Activated naive CD4-positive, alpha-beta T cell treated with anti-CD3 and anti-CD28 coated beads for 36 hours (primary cell): ENCODE measurements around the gene IGSF8. TPM values are rescaled to one million over a fixed set of nuclear protein-coding genes. Genes with fewer than 3 reads are reported as not detected.

Source experiments
- CTCF ChIA-PET: fragments of 350-600 bp; sonication (Branson Sonifier 250); formaldehyde crosslinking; loops from one replicate; lab custom pipeline; 2021; ENCODE audit warnings: antibody characterized with exemption; lab: Charles Lee
- DNase-seq: peaks from one replicate; pipeline ENCODE4 v3.0.0-alpha.2; 2020
- H3K27ac Mint-ChIP-seq: one replicate; pipeline ENCODE4 v1.8.0; 2021; ENCODE audit warnings: mild to moderate bottlenecking, mixed read lengths
- H3K27me3 Mint-ChIP-seq: one replicate; pipeline ENCODE4 v1.8.0; 2021; ENCODE audit warnings: low read depth, mixed read lengths
- H3K36me3 Mint-ChIP-seq: one replicate; pipeline ENCODE4 v1.8.0; 2021; ENCODE audit warnings: low read depth, mixed read lengths
- H3K4me1 Mint-ChIP-seq: one replicate; pipeline ENCODE4 v1.8.0; 2021; ENCODE audit warnings: low read depth, mixed read lengths
- H3K4me3 Mint-ChIP-seq: one replicate; pipeline ENCODE4 v1.8.0; 2021; ENCODE audit warnings: mild to moderate bottlenecking, moderate library complexity, mixed read lengths
- H3K9me3 Mint-ChIP-seq: one replicate; pipeline ENCODE4 v1.8.0; 2021; ENCODE audit warnings: mixed read lengths
- intact Hi-C: fragments of 100-400 bp; cut with micrococcal nuclease; formaldehyde crosslinking; loops from one replicate; pipeline ENCODE4 v1.15.1; 2023
- total RNA-seq, 2 experiments: library from RNA; stranded (reverse); gene quantifications; one replicate each; pipeline ENCODE4 v1.2.3, GENCODE V29; 2021

IGSF8 gene
- total RNA-seq, 2 experiments from 2014 or later: 22.2 to 24.7 TPM

DNA sequence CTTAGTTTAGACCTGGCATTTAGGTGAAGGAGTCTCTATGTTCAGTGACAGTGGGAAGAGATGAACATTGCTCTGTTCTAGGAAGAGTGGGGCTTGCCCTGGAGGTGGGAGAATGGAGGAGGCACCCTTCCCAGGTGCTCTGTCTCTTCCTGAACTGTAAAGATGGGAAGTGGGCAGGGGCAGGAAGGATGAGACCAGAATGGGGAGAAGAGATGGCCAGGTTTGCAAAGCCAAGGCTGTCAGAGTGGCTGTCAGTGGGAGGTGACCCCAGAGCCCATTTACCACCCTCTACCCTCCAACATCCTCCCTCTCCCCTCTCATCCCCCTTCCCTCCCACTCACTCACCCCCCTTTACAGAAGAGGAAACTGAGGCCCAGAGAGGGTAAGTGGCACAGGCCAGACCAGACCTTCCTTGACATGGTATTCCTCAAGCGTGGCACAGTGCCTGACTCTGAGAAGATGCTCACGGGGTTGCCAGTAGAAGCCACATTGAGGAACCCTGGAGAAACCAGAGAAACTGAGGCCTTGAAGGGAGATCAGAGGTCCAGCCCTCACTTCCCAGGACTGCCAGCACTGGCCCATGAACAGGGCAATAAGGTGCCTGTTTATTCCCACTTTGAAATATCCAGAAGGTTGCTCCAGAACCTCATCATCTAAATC, 1.4 kb upstream of the IGSF8 start:
- intact Hi-C loops: loop anchor here (2.0 to 5.0 kb wide), 2 partner anchors 507 to 1088 kb away; no protein-coding TSS in a partner anchor
- no peaks in the 10 kb centered on the region for H3K9me3 Mint-ChIP-seq
- H3K27ac Mint-ChIP-seq: peak overlapping the region; percentile 81
- no peak for DNase-seq
- no peaks in the 10 kb centered on the region for H3K36me3 Mint-ChIP-seq
- no peaks in the 10 kb centered on the region for H3K27me3 Mint-ChIP-seq
- CTCF ChIA-PET: interaction anchor here (0.9 to 7.1 kb wide), 7 partner anchors 14 to 277 kb away, joined by 5 to 87 read pairs (median 17); no protein-coding TSS in a partner anchor
- H3K4me1 Mint-ChIP-seq: peaks cover 47% of the 10 kb centered on the region
- no peak overlapping the region for H3K4me3 Mint-ChIP-seq

DNA sequence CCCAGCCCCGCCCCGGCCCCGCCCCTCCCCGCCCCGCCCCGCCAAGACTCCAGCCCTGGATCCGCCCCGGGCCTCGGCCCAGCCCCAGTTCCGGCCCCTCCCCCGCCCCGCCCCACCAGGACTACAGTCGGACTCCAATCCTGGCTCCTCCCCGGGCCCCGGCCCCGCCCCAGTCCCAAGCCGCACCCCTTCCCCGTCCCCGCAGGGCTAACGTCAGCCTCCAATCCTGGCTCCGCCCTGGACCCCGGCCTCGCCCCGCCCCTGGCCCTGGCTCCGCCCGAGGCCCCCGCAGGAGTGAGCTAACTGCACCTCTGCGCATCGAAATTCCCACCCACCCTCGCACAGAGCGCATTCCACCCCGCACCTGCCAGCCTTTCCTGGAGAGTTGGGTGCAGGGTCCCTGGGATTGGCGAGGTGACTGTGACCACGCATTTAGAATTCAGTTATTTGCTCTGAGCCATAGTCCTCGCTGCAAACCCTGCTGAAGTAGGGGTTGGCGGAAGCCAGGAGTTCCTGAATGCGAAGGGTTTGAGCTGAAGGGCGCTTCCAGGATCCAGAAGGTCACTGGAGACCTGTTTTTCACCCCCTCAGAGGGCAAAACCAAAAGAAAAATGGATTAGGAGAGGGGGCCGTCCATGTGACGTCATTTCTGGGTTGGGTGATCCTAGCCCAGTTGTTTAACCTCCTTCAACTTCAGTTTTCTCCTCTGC, 588 bp upstream of the IGSF8 start:
- Mint-ChIP-seq H3K4me3 (peak overlapping the region; percentile 75), H3K36me3 (no peaks in the 10 kb centered on the region), H3K27ac (peak overlapping the region; percentile 81), H3K9me3 (no peaks in the 10 kb centered on the region), H3K4me1 (peaks cover 50% of the 10 kb centered on the region), H3K27me3 (no peaks in the 10 kb centered on the region)
- peak; percentile 99 for DNase-seq
- intact Hi-C loops: loop anchor here (1.0 to 5.0 kb wide), 7 partner anchors 14 to 1087 kb away; partner anchors contain the start of genes COPA, NCSTN, PEX19 and PIGM
- CTCF ChIA-PET: interaction anchor here (1.2 to 4.5 kb wide), 5 partner anchors 9 to 317 kb away, joined by 3 to 88 read pairs (median 3); no protein-coding TSS in a partner anchor

DNA sequence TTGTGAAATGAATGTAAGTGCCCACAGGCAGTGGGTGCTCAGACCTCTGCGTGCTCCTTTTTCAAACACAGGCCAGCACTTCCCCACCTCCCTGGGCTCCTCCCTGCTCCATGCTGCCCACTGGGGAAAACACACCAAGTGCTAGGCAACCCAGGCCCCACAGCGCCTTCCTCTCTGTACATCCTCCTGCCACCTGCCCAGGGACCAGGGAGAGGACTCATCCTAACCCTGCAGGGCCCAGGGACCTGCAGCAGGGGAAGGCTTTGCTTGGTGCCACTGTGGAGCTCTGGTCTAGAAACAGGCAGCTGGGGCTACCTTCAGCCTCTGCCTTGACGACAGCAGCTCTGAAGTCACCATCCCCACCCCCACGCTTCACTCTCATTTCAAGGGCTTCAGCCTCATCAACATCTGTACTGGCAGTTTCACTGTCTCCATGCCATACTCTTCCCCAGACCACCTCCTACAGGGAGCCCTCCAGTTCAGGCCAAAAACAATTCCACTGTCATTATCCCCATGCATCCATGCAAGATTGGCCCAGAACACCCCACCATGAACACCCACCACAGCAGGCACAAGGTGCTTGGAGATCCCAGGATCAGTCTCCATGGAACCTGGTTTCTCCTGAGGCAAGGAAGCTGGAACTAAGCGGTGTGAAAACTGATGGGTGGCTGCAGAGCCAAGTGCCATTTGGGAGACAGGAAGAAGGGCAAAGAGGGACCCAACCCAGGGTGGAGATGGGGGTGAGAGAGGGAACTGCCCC, 1.1 kb downstream of the IGSF8 start:
- Mint-ChIP-seq H3K36me3 (no peaks in the 10 kb centered on the region), H3K4me3 (peak overlapping the region; percentile 77), H3K9me3 (no peaks in the 10 kb centered on the region), H3K4me1 (peaks cover 60% of the 10 kb centered on the region), H3K27ac (peak overlapping the region; percentile 80), H3K27me3 (no peaks in the 10 kb centered on the region)
- CTCF ChIA-PET: interaction anchor here (0.6 to 4.8 kb wide), 15 partner anchors 7 to 319 kb away, joined by 3 to 88 read pairs (median 3); no protein-coding TSS in a partner anchor
- intact Hi-C loops: loop anchor here (5.0 kb wide), 1 partner anchor 1085 kb away; no protein-coding TSS in a partner anchor
- DNase-seq: peak; percentile 71

DNA sequence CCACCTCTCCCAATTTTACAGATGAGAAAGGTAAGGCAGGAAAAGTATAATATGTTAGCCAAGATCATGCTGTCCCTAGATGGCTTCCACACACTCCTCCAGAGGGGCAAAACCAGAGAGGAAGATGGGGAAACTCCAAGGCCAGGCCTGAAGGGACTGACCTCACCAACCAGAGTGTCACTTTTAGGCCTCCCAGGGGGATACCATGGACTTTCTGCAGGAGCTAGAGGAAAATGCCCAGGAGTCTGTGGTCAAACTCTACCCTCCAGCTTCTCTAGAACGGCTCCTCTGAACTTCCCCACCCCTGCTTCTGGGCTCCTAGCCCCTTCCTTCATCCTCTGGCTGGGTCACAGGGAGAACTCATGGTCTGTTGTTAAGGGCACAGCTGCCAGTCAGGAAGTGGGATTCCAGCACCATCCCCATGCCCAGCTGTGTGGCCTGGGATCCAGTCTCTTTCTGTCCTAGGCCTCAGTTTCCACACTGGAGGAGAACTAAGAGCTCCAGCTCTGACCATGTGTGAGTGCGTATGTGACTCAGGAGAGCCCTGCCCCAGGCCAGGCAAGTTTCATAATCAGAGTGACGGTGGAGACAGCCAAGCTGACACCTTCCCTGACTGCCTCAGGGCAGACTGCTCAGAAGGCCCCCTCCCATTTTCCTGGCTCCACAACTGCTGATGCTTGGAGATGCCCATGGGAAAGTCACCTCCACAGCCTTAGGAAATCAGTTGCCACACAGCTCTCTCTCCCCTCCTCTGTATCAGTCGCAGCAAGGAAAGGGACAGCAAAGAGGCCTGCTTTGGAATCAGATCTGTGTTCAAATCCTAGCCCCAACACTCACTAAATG, 1.9 kb downstream of the IGSF8 start:
- intact Hi-C loops: loop anchor here (5.0 kb wide), 1 partner anchor 1084 kb away; no protein-coding TSS in a partner anchor
- Mint-ChIP-seq H3K27me3 (no peaks in the 10 kb centered on the region), H3K4me1 (peaks cover 53% of the 10 kb centered on the region), H3K36me3 (no peaks in the 10 kb centered on the region), H3K4me3 (peak overlapping the region; percentile 26), H3K27ac (peak overlapping the region; percentile 80), H3K9me3 (no peaks in the 10 kb centered on the region)
- CTCF ChIA-PET: interaction anchor here (0.6 to 4.8 kb wide), 11 partner anchors 8 to 245 kb away, joined by 3 to 88 read pairs (median 5); partner anchors contain the start of gene KCNJ9
- DNase-seq: peak; percentile 26

DNA sequence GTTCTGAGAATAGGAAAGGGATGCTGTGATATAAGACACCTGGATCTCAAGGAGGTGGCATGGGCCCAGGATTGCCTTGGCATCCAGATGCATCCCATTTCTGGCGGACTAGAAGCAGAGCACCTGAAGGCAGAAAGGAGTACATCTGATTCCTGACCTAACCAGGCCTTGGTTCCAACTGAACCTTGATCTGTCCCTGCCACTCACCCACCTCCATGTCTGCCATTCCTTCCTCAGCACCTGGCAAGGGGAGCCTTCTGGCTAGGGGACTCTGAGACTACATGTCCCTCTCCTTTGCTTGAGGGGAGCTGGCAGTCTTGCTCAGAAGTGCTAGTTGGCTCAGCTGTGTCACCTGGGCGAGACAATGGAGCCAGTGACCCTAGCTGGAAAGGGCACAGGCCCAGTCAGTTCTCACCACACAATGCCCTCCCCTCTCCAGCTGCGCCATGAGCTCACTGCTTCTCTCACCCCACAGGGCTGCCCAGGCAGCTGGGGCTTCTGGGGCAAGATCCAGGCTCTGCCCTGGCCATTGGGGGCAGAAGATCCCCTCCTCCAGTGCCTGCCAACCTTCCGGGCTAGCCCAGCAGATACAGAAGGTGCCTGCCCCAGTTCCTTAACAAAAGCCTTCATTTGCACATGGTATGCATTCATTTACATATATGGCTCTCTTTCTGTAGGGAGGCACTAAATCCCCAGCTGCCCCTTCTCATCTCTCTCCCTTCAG, 2.9 kb downstream of the IGSF8 start:
- Mint-ChIP-seq H3K4me1 (peaks cover 43% of the 10 kb centered on the region), H3K9me3 (no peaks in the 10 kb centered on the region), H3K4me3 (no peak overlapping the region), H3K36me3 (no peaks in the 10 kb centered on the region), H3K27me3 (no peaks in the 10 kb centered on the region), H3K27ac (no peak overlapping the region)
- CTCF ChIA-PET: interaction anchor here (0.8 to 4.8 kb wide), 6 partner anchors 9 to 196 kb away, joined by 3 to 88 read pairs (median 7); partner anchors contain the start of gene KCNJ9
- intact Hi-C loops: loop anchor here (5.0 kb wide), 1 partner anchor 1083 kb away; no protein-coding TSS in a partner anchor
- no peak for DNase-seq

DNA sequence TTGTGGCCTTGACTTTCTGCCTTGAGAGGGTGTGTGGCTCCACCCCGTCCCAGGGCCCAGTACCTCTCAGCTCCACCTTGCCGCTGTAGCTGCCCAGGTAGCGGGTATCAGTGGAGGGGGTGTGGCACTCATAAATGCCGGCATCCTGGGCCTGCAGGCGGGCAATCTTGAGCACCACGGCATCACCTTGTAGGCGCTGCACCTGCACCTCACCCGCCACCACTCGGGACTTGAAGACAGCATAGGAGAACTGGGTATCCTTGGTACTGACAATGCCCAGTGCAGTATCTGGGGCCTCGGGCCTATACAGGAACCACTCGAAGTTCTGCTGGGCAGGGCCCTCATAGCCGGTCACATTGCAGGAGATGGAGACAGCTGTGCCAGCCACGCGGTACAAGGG, 3.6 kb downstream of the IGSF8 start:
- intact Hi-C loops: loop anchor here (5.0 kb wide), 1 partner anchor 1083 kb away; no protein-coding TSS in a partner anchor
- H3K27me3 Mint-ChIP-seq: no peaks in the 10 kb centered on the region
- no peaks in the 10 kb centered on the region for H3K9me3 Mint-ChIP-seq
- H3K4me3 Mint-ChIP-seq: no peak overlapping the region
- no peak overlapping the region for H3K27ac Mint-ChIP-seq
- no peak for DNase-seq
- no peaks in the 10 kb centered on the region for H3K36me3 Mint-ChIP-seq
- H3K4me1 Mint-ChIP-seq: peaks cover 41% of the 10 kb centered on the region
- CTCF ChIA-PET: interaction anchor here (4.5 to 4.8 kb wide), 2 partner anchors 9 to 49 kb away, joined by 15 to 88 read pairs; no protein-coding TSS in a partner anchor

DNA sequence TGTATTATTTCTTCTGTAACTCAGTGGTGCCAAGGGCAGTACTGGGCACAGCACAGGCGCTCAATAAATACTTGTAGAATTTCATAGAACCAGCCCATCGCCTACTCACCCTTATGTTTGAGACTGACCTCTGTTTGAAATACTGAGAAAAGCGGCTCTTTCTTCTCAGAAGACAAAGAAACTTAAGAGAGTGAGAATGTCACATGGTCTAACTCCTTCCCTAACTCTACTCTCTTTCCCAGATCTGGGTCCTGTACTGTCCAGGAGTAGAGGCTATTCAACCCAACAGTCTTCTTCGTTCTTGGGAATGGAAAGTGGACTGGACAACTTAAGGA, 4.2 kb downstream of the IGSF8 start:
- CTCF ChIA-PET: interaction anchor here (0.7 to 4.8 kb wide), 5 partner anchors 9 to 261 kb away, joined by 3 to 15 read pairs (median 8); no protein-coding TSS in a partner anchor
- Mint-ChIP-seq H3K27ac (no peak overlapping the region), H3K4me1 (peaks cover 35% of the 10 kb centered on the region)

DNA sequence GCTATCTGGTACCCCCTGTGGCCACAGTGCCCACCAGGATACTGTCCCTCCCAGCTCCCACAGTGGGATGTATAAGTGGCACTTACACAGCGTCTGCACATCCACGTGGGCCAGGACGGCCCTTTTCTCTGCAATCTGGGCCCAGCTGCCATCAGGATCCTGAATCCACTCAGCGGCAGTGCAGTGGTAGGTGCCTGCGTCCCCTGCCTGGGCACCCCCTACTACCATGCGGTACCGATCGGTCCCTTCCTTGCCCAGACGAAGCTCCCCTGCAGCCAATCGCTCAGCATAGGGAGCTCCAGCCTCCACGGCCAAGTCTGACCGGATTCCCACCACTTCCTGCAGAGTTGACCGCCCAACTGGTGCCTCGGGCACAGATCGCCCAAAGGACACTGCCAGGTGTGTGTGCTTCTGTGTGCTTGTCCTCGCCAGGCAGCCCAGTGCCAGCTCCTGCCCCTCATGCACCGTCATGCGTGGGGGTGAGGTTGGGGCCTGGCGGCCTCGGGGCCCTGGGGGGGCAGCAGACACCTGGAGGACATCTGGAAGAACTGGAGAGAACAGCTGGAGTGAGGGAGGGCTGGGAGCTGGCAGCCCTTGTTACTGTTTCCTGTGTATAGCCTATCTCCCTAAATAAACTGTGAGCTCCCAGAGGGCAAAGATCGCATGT, 4.7 kb downstream of the IGSF8 start:
- Mint-ChIP-seq H3K4me1 (peaks cover 34% of the 10 kb centered on the region), H3K9me3 (no peaks in the 10 kb centered on the region), H3K27me3 (no peaks in the 10 kb centered on the region), H3K4me3 (no peak overlapping the region), H3K27ac (no peak overlapping the region), H3K36me3 (no peaks in the 10 kb centered on the region)
- CTCF ChIA-PET: interaction anchor here (0.7 to 4.8 kb wide), 5 partner anchors 9 to 261 kb away, joined by 3 to 15 read pairs (median 8); no protein-coding TSS in a partner anchor
- intact Hi-C loops: no loop called here
- no peak for DNase-seq

More for the DNA sequence above, 4.2 kb downstream of the IGSF8 start:
- H3K9me3 Mint-ChIP-seq: no peaks in the 10 kb centered on the region
- no peak for DNase-seq
- no peaks in the 10 kb centered on the region for H3K27me3 Mint-ChIP-seq
- H3K36me3 Mint-ChIP-seq: no peaks in the 10 kb centered on the region
- intact Hi-C loops: no loop called here
- no peak overlapping the region for H3K4me3 Mint-ChIP-seq

DNA sequence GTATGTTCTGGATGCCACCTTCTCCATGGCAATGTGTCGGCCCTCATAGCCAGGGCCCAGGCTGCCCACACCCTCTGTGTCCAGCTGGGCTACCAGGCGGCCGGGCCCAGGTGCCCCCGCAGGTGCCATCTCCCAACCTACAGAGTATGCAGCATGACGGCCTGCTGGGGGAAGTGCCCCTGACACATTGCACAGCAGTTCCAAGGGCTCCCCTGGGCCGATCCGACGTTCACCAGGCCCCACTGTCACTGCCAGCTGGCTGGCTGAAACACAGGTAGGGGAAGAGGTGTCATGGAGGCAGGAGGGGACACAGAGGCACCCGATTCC, 5.4 kb downstream of the IGSF8 start:
- no peak for DNase-seq
- Mint-ChIP-seq H3K27ac (no peak overlapping the region), H3K4me1 (peaks cover 34% of the 10 kb centered on the region), H3K27me3 (no peaks in the 10 kb centered on the region), H3K36me3 (no peaks in the 10 kb centered on the region), H3K4me3 (no peak overlapping the region), H3K9me3 (no peaks in the 10 kb centered on the region)
- intact Hi-C loops: no loop called here
- CTCF ChIA-PET: interaction anchor here (1.2 kb wide), 1 partner anchor 262 kb away, joined by 3 read pairs; no protein-coding TSS in a partner anchor

DNA sequence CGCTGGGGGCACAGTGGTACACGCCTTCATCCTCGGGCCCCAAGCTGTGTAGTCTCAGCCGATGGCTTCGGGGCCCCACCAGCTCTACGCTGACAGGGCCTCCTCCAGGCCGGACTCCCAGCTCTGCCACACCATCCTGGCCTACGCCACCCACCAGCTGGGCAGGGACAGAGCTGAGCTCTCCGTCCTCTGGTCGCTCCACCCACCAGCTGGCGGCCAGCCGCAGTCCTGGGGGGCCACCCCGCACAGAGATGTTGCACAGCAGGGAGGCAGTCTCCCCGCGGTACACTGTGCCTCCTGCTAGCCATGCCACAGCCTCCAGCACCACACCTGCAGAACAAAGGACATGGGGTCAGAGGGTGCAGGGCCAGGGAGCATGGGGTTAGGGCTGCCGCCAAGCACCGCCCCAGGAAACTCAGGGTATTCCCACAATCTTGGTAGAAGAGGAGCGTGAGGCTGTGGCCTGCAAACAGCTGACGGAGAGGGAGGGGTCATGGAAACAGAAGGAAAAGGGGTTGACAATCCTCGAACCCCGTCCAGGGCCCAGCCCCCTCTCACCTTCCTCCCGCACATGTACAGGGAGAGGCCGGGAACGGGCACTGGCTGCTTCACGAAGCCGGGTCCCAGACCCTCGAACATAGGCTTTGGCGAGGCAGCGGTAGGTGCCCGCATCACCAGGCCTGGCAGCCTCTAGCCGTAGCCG, 5.9 kb downstream of the IGSF8 start:
- Mint-ChIP-seq H3K9me3 (no peaks in the 10 kb centered on the region), H3K27ac (no peak overlapping the region), H3K4me3 (no peak overlapping the region), H3K36me3 (no peaks in the 10 kb centered on the region), H3K27me3 (no peaks in the 10 kb centered on the region), H3K4me1 (peaks cover 31% of the 10 kb centered on the region)
- no peak for DNase-seq
- CTCF ChIA-PET: no interaction called here
- intact Hi-C loops: no loop called here
